OCI-LY7 (cell line): ENCODE measurements around the gene EMC9. TPM values are rescaled to one million over a fixed set of nuclear protein-coding genes. Genes with fewer than 3 reads are reported as not detected.

Experiments
- BruUV-seq: library from RNA; stranded (reverse); fragments of 400-500 nt; replicated peaks from 2 replicates; lab custom pipeline; 2021; lab: Mats Ljungman, UMichigan
- CTCF ChIA-PET: fragments of 300-600 bp; sonication (Branson Sonifier 250); formaldehyde crosslinking; loops from one replicate; lab custom pipeline; 2022; ENCODE audit warnings: antibody characterized with exemption; ENCODE audit not compliant: unreplicated experiment; lab: Charles Lee
- POLR2A ChIA-PET: fragments of 300-600 bp; sonication (Branson Sonifier 250); formaldehyde crosslinking; loops from one replicate; lab custom pipeline; 2022; ENCODE audit warnings: antibody characterized with exemption; lab: Charles Lee
- DNase-seq: peaks from one replicate; pipeline ENCODE4 v3.0.0-alpha.2; 2015; ENCODE audit warnings: low spot score
- H2AFZ ChIP-seq: fragments of 200-600 bp; sonication (generic), shearing (Covaris generic); 2 replicates; pipeline ENCODE4 v1.6.1; 2014; ENCODE audit warnings: mild to moderate bottlenecking, antibody characterized with exemption, low read length, moderate library complexity
- H3K27ac ChIP-seq: fragments of 200-600 bp; sonication (generic); 2 replicates; pipeline ENCODE4 v1.5.1; 2014; ENCODE audit warnings: mixed run types, low read depth, mild to moderate bottlenecking, moderate library complexity, low read length, inconsistent platforms; ENCODE audit not compliant: poor library complexity, severe bottlenecking
- H3K36me3 ChIP-seq: fragments of 200-600 bp; sonication (generic); 2 replicates; pipeline ENCODE4 v1.6.1; 2014; ENCODE audit warnings: mild to moderate bottlenecking, antibody characterized with exemption, low read length, moderate library complexity, mixed read lengths; ENCODE audit not compliant: insufficient read depth
- H3K4me1 ChIP-seq: fragments of 200-600 bp; sonication (generic); 2 replicates; pipeline ENCODE4 v1.5.1; 2014; ENCODE audit warnings: mild to moderate bottlenecking, low read length; ENCODE audit not compliant: insufficient read depth, poor library complexity, severe bottlenecking
- H3K4me2 ChIP-seq: fragments of 200-600 bp; sonication (generic); 2 replicates; pipeline ENCODE4 v1.6.1; 2014; ENCODE audit warnings: mild to moderate bottlenecking, low read length
- H3K4me3 ChIP-seq: fragments of 200-600 bp; sonication (generic); 2 replicates; pipeline ENCODE4 v1.5.1; 2014; ENCODE audit warnings: mild to moderate bottlenecking, low read depth, low read length; ENCODE audit not compliant: poor library complexity, severe bottlenecking
- H3K79me2 ChIP-seq: fragments of 200-600 bp; sonication (generic); 2 replicates; pipeline ENCODE4 v1.6.1; 2016; ENCODE audit warnings: low read depth, mild to moderate bottlenecking, low read length, moderate library complexity, mixed read lengths; ENCODE audit not compliant: insufficient read depth
- H3K9me2 ChIP-seq: fragments of 200-600 bp; sonication (generic); 2 replicates; pipeline ENCODE4 v1.6.1; 2016; ENCODE audit warnings: mild to moderate bottlenecking, low read length, mixed read lengths; ENCODE audit not compliant: insufficient read depth
- H3K9me3 ChIP-seq: fragments of 200-600 bp; sonication (generic); 2 replicates; pipeline ENCODE4 v1.6.1; 2014; ENCODE audit warnings: mild to moderate bottlenecking, mixed run types, low read length, mixed read lengths
- H4K20me1 ChIP-seq: fragments of 200-600 bp; sonication (generic); 2 replicates; pipeline ENCODE4 v1.6.1; 2014; ENCODE audit warnings: mild to moderate bottlenecking, antibody characterized with exemption, low read length, moderate library complexity, mixed read lengths; ENCODE audit not compliant: insufficient read depth
- EZH2phosphoT487 ChIP-seq: fragments of 200-600 bp; sonication (generic); IDR thresholded peaks from 2 replicates; pipeline ENCODE4 v1.6.1; 2018; ENCODE audit warnings: low read depth, borderline replicate concordance, mild to moderate bottlenecking, mixed run types, antibody characterized with exemption, low read length, moderate library complexity, mixed read lengths
- intact Hi-C: fragments of 100-400 bp; cut with micrococcal nuclease; formaldehyde crosslinking; loops from one replicate; pipeline ENCODE4 v1.10.0; 2022; ENCODE audit not compliant: unreplicated experiment
- total RNA-seq, 2 experiments: library from RNA; depleted of rRNA in 1 of 2; stranded (reverse); fragments of >200 nt in 1 of 2; shearing (Covaris generic) in 1 of 2; gene quantifications; 2 replicates each; pipeline ENCODE4 v1.2.3, GENCODE V29; 2014 to 2022
- TF ChIP-seq, protein P1 (sequence below): fragments of 200-600 bp; sonication (generic); conservative IDR thresholded peaks from 2 replicates; pipeline ENCODE4 v1.5.1; 2014; ENCODE audit warnings: mild to moderate bottlenecking, antibody characterized with exemption, low read length, moderate library complexity, mixed read lengths

Gene EMC9
- total RNA-seq, 2 experiments from 2014 or later: 72.0 to 74.8 TPM

DNA sequence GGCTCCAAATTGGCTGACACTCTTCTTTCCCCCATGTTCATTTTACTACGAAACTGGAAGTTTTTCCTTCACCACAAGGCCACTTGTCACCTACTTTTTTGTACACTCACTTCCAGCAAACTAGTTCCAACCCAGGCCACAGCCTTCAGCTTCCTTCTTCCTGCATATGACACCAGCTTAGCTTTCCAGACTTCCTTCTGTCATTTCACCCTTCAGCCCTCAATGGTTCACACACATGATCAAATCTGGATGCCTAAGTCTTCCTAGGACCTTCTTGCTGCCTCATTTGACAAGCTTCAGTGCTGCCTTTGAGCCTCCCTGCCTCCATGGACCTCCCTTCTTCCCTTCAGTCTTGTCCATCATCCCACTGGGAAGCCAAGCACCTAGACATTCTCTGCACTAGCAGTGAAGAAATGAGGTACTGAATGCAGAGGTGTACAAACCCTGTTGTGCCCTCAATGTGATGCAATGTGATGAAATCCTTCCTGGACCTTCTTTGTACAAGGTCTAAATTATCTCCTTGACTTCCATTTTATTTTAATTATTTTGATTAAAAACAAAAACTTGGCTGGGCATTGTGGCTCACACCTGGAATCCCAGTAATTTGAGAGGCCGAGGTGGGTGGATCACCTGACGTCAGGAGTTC, 26.2 kb upstream of the EMC9 start:
- ChIA-PET POLR2A (interaction anchor here (0.7 to 0.8 kb wide), 2 partner anchors 10 to 1238 kb away, joined by 3 to 4 read pairs; partner anchors contain the start of gene PRMT5), CTCF (no interaction called here)
- Histone ChIP-seq H4K20me1 (no peaks in the 10 kb centered on the region), H2AFZ (no peak overlapping the region), H3K9me2 (no peaks in the 10 kb centered on the region), H3K4me1 (no peaks in the 10 kb centered on the region), H3K4me3 (no peak overlapping the region), H3K27ac (no peak overlapping the region), H3K36me3 (peaks cover 36% of the 10 kb centered on the region), H3K9me3 (no peaks in the 10 kb centered on the region), H3K79me2 (no peaks in the 10 kb centered on the region), H3K4me2 (no peak overlapping the region)
- DNase-seq: no peak
- TF ChIP-seq, protein P1, sequence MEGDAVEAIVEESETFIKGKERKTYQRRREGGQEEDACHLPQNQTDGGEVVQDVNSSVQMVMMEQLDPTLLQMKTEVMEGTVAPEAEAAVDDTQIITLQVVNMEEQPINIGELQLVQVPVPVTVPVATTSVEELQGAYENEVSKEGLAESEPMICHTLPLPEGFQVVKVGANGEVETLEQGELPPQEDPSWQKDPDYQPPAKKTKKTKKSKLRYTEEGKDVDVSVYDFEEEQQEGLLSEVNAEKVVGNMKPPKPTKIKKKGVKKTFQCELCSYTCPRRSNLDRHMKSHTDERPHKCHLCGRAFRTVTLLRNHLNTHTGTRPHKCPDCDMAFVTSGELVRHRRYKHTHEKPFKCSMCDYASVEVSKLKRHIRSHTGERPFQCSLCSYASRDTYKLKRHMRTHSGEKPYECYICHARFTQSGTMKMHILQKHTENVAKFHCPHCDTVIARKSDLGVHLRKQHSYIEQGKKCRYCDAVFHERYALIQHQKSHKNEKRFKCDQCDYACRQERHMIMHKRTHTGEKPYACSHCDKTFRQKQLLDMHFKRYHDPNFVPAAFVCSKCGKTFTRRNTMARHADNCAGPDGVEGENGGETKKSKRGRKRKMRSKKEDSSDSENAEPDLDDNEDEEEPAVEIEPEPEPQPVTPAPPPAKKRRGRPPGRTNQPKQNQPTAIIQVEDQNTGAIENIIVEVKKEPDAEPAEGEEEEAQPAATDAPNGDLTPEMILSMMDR: no peak
- no peak for TF ChIP-seq EZH2phosphoT487
- BruUV-seq: no TSS peak
- intact Hi-C loops: no loop called here

DNA sequence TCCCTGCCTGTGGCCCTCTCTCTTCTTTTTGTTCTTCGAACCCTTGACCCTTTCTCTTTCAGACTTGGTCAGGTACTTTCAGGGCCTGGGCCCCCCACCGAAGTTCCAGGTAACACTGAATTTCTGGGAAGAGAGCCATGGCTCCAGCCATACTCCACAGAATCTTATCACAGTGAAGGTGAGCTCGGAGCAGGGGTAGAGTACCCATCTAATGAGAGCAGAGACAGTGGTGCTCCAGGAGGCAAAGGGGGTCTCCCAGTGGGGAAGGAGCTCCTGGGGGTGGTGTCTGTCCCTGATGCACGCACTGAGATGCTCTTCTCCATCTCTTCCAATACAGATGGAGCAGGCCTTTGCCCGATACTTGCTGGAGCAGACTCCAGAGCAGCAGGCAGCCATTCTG, 24.4 kb upstream of the EMC9 start:
- Histone ChIP-seq H2AFZ (no peak overlapping the region), H4K20me1 (no peaks in the 10 kb centered on the region), H3K9me2 (no peaks in the 10 kb centered on the region), H3K4me2 (no peak overlapping the region), H3K4me3 (no peak overlapping the region), H3K4me1 (peaks cover 11% of the 10 kb centered on the region), H3K9me3 (no peaks in the 10 kb centered on the region), H3K27ac (no peak overlapping the region), H3K36me3 (peaks cover 37% of the 10 kb centered on the region), H3K79me2 (peaks cover 7% of the 10 kb centered on the region; the same call in 1 of the 2 replicates)
- TF ChIP-seq, protein P1: no peak
- no peak for TF ChIP-seq EZH2phosphoT487
- POLR2A ChIA-PET: no interaction called here
- BruUV-seq: no TSS peak
- CTCF ChIA-PET: no interaction called here
- intact Hi-C loops: no loop called here
- no peak for DNase-seq

DNA sequence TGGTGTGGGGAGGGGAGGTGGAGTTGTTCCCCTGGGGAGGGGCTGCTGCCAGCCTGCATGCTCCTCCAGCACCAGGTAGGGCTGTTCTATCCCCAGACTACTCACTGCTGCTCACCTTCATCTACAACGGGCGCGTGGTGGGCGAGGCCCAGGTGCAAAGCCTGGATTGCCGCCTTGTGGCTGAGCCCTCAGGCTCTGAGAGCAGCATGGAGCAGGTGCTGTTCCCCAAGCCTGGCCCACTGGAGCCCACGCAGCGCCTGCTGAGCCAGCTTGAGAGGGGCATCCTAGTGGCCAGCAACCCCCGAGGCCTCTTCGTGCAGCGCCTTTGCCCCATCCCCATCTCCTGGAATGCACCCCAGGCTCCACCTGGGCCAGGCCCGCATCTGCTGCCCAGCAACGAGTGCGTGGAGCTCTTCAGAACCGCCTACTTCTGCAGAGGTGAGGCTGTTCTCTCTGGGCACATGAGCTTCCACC, 23.2 kb upstream of the EMC9 start:
- H3K9me2 ChIP-seq: no peaks in the 10 kb centered on the region
- peaks cover 49% of the 10 kb centered on the region for H3K36me3 ChIP-seq
- CTCF ChIA-PET: no interaction called here
- DNase-seq: no peak
- H3K9me3 ChIP-seq: no peaks in the 10 kb centered on the region
- no peak overlapping the region for H3K4me2 ChIP-seq
- POLR2A ChIA-PET: no interaction called here
- H3K27ac ChIP-seq: no peak overlapping the region
- BruUV-seq: no TSS peak
- H3K4me3 ChIP-seq: no peak overlapping the region
- no peaks in the 10 kb centered on the region for H4K20me1 ChIP-seq
- H2AFZ ChIP-seq: no peak overlapping the region
- intact Hi-C loops: no loop called here
- peaks cover 7% of the 10 kb centered on the region; the same call in 1 of the 2 replicates for H3K79me2 ChIP-seq
- peaks cover 16% of the 10 kb centered on the region for H3K4me1 ChIP-seq
- no peak for TF ChIP-seq EZH2phosphoT487
- TF ChIP-seq, protein P1: no peak
